ENCODE results near the gene RITA1. TPM values are rescaled to one million over a fixed set of nuclear protein-coding genes. Genes with fewer than 3 reads are reported as not detected.
A peak's percentile ranks its signal among the peaks of the same experiment; 100 is the strongest.

RITA1 gene
- total RNA-seq, 1 donor, result 22.4 TPM

DNA sequence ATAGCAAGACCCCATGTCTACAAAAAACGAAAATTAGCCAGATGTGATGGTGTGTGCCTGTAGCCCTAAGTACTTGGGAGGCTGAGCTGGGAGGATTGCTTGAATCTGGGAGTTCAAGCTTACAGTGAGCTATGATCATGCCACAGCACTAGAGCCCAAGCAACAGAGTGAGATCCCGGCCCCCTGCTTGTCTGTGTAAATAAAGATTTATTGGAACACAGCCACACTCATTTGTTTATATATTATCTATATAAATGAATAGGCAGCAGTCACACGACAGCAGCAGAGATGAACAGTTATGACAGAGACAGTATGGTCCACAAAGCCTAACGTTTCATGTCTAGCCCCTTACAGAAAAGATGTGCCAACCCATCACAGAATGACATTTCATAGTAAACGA is 15.1 kb upstream of the RITA1 start:
- peak; percentile 39 for DNase-seq (ENCODE audit: insufficient read length, low spot score, missing footprints)
- Histone ChIP-seq H3K4me2 (ENCODE audit: insufficient read depth, low read length) (no peak overlapping the region), H3K27ac (ENCODE audit: low read depth, low read length) (no peak overlapping the region), H3K27me3 (ENCODE audit: insufficient read depth, low read length) (no peaks in the 10 kb centered on the region), H4K20me1 (ENCODE audit: insufficient read depth, low read length) (peaks cover 9% of the 10 kb centered on the region), H3K4me3 (ENCODE audit: insufficient read depth, low read length) (no peak overlapping the region), H3K4me1 (ENCODE audit: insufficient read depth, low read length) (no peaks in the 10 kb centered on the region), H2AFZ (ENCODE audit: low read length) (no peak overlapping the region), H3K9me3 (ENCODE audit: low read depth, low read length) (no peaks in the 10 kb centered on the region), H3K36me3 (ENCODE audit: insufficient read depth, low read length) (peaks cover 77% of the 10 kb centered on the region), H3K79me2 (ENCODE audit: insufficient read depth, low read length) (no peaks in the 10 kb centered on the region)
- TF ChIP-seq, protein P1, sequence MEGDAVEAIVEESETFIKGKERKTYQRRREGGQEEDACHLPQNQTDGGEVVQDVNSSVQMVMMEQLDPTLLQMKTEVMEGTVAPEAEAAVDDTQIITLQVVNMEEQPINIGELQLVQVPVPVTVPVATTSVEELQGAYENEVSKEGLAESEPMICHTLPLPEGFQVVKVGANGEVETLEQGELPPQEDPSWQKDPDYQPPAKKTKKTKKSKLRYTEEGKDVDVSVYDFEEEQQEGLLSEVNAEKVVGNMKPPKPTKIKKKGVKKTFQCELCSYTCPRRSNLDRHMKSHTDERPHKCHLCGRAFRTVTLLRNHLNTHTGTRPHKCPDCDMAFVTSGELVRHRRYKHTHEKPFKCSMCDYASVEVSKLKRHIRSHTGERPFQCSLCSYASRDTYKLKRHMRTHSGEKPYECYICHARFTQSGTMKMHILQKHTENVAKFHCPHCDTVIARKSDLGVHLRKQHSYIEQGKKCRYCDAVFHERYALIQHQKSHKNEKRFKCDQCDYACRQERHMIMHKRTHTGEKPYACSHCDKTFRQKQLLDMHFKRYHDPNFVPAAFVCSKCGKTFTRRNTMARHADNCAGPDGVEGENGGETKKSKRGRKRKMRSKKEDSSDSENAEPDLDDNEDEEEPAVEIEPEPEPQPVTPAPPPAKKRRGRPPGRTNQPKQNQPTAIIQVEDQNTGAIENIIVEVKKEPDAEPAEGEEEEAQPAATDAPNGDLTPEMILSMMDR (IDR thresholded peaks at IDR 0.05; ENCODE audit: extremely low read depth, low read depth, low read length), result no peak

DNA sequence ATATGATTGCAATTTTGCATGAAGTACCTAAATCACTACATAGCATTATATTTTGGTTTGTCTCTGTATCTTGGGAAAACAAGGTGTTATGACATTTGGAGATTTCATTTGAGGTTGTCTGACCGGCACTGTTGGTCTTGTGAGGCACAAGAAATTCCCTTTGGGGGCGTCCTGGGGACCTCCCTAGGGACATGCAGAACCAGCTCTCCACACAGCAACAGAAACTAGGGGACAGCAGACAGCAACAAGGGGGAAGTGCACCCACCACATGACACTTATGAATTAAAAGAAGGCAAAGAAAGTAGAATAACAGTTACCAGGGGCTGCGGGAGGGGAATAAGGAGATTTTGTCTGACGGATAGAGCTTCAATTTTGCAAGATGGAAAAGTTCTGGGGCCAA is 14.6 kb upstream of the RITA1 start:
- DNase-seq (ENCODE audit: insufficient read length, low spot score, missing footprints), result peak; percentile 29
- Histone ChIP-seq H3K27me3 (ENCODE audit: insufficient read depth, low read length) (no peaks in the 10 kb centered on the region), H3K79me2 (ENCODE audit: insufficient read depth, low read length) (no peaks in the 10 kb centered on the region), H3K4me2 (ENCODE audit: insufficient read depth, low read length) (no peak overlapping the region), H3K9me3 (ENCODE audit: low read depth, low read length) (no peaks in the 10 kb centered on the region), H3K4me1 (ENCODE audit: insufficient read depth, low read length) (no peaks in the 10 kb centered on the region), H2AFZ (ENCODE audit: low read length) (no peak overlapping the region), H4K20me1 (ENCODE audit: insufficient read depth, low read length) (peaks cover 9% of the 10 kb centered on the region), H3K27ac (ENCODE audit: low read depth, low read length) (no peak overlapping the region), H3K4me3 (ENCODE audit: insufficient read depth, low read length) (no peak overlapping the region), H3K36me3 (ENCODE audit: insufficient read depth, low read length) (peaks cover 72% of the 10 kb centered on the region)
- TF ChIP-seq, protein P1 (IDR thresholded peaks at IDR 0.05; ENCODE audit: extremely low read depth, low read depth, low read length), result no peak

DNA sequence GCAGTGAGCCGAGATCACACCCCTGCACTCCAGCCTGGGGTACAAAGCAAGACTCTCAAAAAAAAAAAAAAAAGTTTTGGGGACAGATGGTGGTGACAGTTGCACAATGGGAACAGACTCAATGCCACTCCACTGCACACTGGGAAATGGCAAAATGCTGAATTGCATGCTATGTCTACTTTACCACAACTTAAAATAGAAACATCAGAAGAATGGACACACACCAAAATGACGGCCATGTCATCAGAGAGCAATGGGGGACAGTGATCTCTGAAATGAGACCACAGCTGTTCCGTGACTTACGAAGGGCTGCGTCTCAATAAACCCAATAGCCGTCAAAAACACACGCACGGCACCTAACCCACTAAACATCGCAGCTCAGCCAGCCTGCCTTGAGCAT is 14.0 kb upstream of the RITA1 start:
- Histone ChIP-seq H3K4me3 (ENCODE audit: insufficient read depth, low read length) (no peak overlapping the region), H3K36me3 (ENCODE audit: insufficient read depth, low read length) (peaks cover 71% of the 10 kb centered on the region), H3K27ac (ENCODE audit: low read depth, low read length) (no peak overlapping the region), H3K9me3 (ENCODE audit: low read depth, low read length) (no peaks in the 10 kb centered on the region), H3K4me2 (ENCODE audit: insufficient read depth, low read length) (no peak overlapping the region), H3K79me2 (ENCODE audit: insufficient read depth, low read length) (no peaks in the 10 kb centered on the region), H3K4me1 (ENCODE audit: insufficient read depth, low read length) (no peaks in the 10 kb centered on the region), H2AFZ (ENCODE audit: low read length) (no peak overlapping the region), H4K20me1 (ENCODE audit: insufficient read depth, low read length) (peaks cover 9% of the 10 kb centered on the region), H3K27me3 (ENCODE audit: insufficient read depth, low read length) (no peaks in the 10 kb centered on the region)
- peak; percentile 62 for DNase-seq (ENCODE audit: insufficient read length, low spot score, missing footprints)
- TF ChIP-seq, protein P1 (IDR thresholded peaks at IDR 0.05; ENCODE audit: extremely low read depth, low read depth, low read length), result no peak

DNA sequence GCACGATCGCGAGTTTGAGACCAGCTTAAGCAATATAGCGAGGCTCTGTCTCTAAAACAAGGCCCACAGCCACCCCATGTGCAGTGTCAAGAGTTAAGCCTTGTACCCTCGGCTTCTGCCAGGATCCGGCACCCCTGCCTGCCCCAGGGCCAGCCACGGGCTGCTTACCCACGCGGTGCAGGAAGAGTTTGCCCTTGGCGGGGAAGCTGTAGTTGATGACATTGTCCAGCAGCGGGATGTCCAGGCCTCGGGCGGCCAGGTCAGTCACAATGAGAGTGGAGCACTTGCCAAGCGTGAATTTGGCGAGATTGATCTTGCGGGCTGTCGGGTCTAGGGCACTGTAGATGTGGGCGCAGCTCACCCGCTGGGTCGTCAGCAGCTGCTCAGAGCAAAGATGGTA is 13.3 kb upstream of the RITA1 start:
- peaks cover 9% of the 10 kb centered on the region for H4K20me1 ChIP-seq (ENCODE audit: insufficient read depth, low read length)
- no peak overlapping the region for H3K4me3 ChIP-seq (ENCODE audit: insufficient read depth, low read length)
- TF ChIP-seq, protein P1 (IDR thresholded peaks at IDR 0.05; ENCODE audit: extremely low read depth, low read depth, low read length), result no peak
- H3K27me3 ChIP-seq (ENCODE audit: insufficient read depth, low read length), result no peaks in the 10 kb centered on the region
- H3K79me2 ChIP-seq (ENCODE audit: insufficient read depth, low read length), result no peaks in the 10 kb centered on the region
- peaks cover 3% of the 10 kb centered on the region for H3K9me3 ChIP-seq (ENCODE audit: low read depth, low read length)
- no peak overlapping the region for H3K27ac ChIP-seq (ENCODE audit: low read depth, low read length)
- H3K4me1 ChIP-seq (ENCODE audit: insufficient read depth, low read length), result no peaks in the 10 kb centered on the region
- peaks cover 71% of the 10 kb centered on the region for H3K36me3 ChIP-seq (ENCODE audit: insufficient read depth, low read length)
- H2AFZ ChIP-seq (ENCODE audit: low read length), result no peak overlapping the region
- no peak for DNase-seq (ENCODE audit: insufficient read length, low spot score, missing footprints)
- H3K4me2 ChIP-seq (ENCODE audit: insufficient read depth, low read length), result no peak overlapping the region

Measured in osteoblast (primary cell).